Measurements from ENCODE around the gene WASF3. TPM values are rescaled to one million over a fixed set of nuclear protein-coding genes. Genes with fewer than 3 reads are reported as not detected.

The WASF3 gene
- total and polyA plus RNA-seq, 4 donors = 4.9 to 14.4 (median 8.3) TPM

Other genes with a start within 250 kb of the WASF3 start
- gene GPR12, start 203.1 kb downstream of the WASF3 start, total RNA-seq = under 1 TPM in 1 of 2 donors, not detected in 1; 0.09 TPM
- not detected for gene GPR12, start 203.1 kb downstream of the WASF3 start, polyA plus RNA-seq

Data from lung (tissue), 4 donors.